H1 (cell line): Measurements from ENCODE around the gene CTDP1. TPM values are rescaled to one million over a fixed set of nuclear protein-coding genes. Genes with fewer than 3 reads are reported as not detected.

Experiments used
- CTCF ChIP-seq, 3 experiments: IDR thresholded peaks; 1 replicate in 2 of 3; 2 replicates in 1 of 3; pipeline versions ENCODE4 v1.5.1 to v1.6.1; 2011; ENCODE audit warnings: low read length in 3 of 3, mild to moderate bottlenecking in 3 of 3, inconsistent platforms in 2 of 3, low read depth in 1 of 3, moderate library complexity in 1 of 3; ENCODE audit not compliant: insufficient read depth in 1 of 3; ENCODE audit errors: control extremely low read depth in 1 of 3
- PHF8 ChIP-seq: fragments of 200-600 bp; sonication (generic); conservative IDR thresholded peaks from 2 replicates; pipeline ENCODE4 v1.7.1; 2012; ENCODE audit warnings: low read depth, mild to moderate bottlenecking, inconsistent platforms, low read length, moderate library complexity
- RAD21 ChIP-seq, 2 experiments: IDR thresholded peaks in 1 of 2; conservative IDR thresholded peaks in 1 of 2; 2 replicates each; pipeline ENCODE4 v1.6.1; 2011; ENCODE audit warnings: low read depth in 2 of 2, low read length in 2 of 2, improper control_type of control experiment in 1 of 2, inconsistent platforms in 1 of 2, mild to moderate bottlenecking in 1 of 2, moderate library complexity in 1 of 2
- polyA plus RNA-seq, 7 experiments: library from polyadenylated mRNA; depleted of rRNA in 3 of 7; stranded (reverse) in 5 of 7; unstranded in 2 of 7; fragments of >200 nt in 5 of 7; fragments of 200-250 nt in 2 of 7; gene quantifications; 1 replicate in 5 of 7; 2 replicates in 1 of 7; 4 replicates in 1 of 7; pipeline versions ENCODE4 v1.2.1 to v1.2.3, GENCODE V29; 2011 to 2013; ENCODE audit warnings: missing spikeins in 2 of 7, mixed read lengths in 2 of 7
- total RNA-seq: library from RNA; stranded (reverse); fragmentation: NEBNext Ultra II Directional; extraction: Animal tissue kit (Norgen Biotek cat#: 25700); gene quantifications from 2 replicates; pipeline ENCODE4 v1.2.1, GENCODE V29; 2021

Gene CTDP1
- total and polyA plus RNA-seq, 2 of the 8 experiments (the other 6 are each of a cell fraction or from before 2014, with no cell fraction given), result 16.6 to 37.0 TPM

GRCh38 chr18:79799619-79800370 lies 120.2 kb downstream of the CTDP1 start (continued):
- no peak for TF ChIP-seq CTCF (IDR thresholded peaks at IDR 0.05; ENCODE audit: control extremely low read depth in 1 of 3, insufficient read depth in 1 of 3, low read depth in 1 of 3, low read length in 3 of 3)
- TF ChIP-seq PHF8, result no peak
- TF ChIP-seq RAD21 (IDR thresholded peaks at IDR 0.05 in 1 of 2, conservative IDR thresholded peaks at IDR 0.05 in 1 of 2; ENCODE audit: low read depth in 2 of 2, low read length in 2 of 2), result no peak
